Epithelial cell of esophagus (primary cell): ENCODE measurements around the gene ZAP70.

ENCODE experiments used
- DNase-seq: peaks from one replicate; pipeline ENCODE4 v3.0.0; 2010; ENCODE audit warnings: low read depth
- H3K4me3 ChIP-seq: 2 replicates; pipeline ENCODE4 v1.5.1; 2011; ENCODE audit warnings: mild to moderate bottlenecking, low read length, control low read depth
- CTCF ChIP-seq: IDR thresholded peaks from 2 replicates; pipeline ENCODE4 v1.5.1; 2011; ENCODE audit warnings: low read depth, mild to moderate bottlenecking, low read length, control low read depth, inconsistent platforms; ENCODE audit not compliant: insufficient read depth; ENCODE audit errors: missing control alignments

ZAP70 gene

GRCh38 chr2:97712693-97713295 is 582 bp upstream of the ZAP70 start:
- no peak for TF ChIP-seq CTCF
- H3K4me3 ChIP-seq, result no peak overlapping the region
- DNase-seq, result no peak

- TF ChIP-seq CTCF, result no peak
- no peak overlapping the region for H3K4me3 ChIP-seq
- DNase-seq, result peak; percentile 62
Measured at GRCh38 chr2:97714084-97714949, 941 bp downstream of the ZAP70 start.

- no peak for TF ChIP-seq CTCF
- no peak overlapping the region for H3K4me3 ChIP-seq
- no peak for DNase-seq
Measured at GRCh38 chr2:97714950-97715652, 1.7 kb downstream of the ZAP70 start.

- DNase-seq, result no peak
- no peak overlapping the region for H3K4me3 ChIP-seq
- TF ChIP-seq CTCF, result no peak
Measured at GRCh38 chr2:97715951-97716694, 2.7 kb downstream of the ZAP70 start.

- no peak for DNase-seq
- TF ChIP-seq CTCF, result no peak
- no peak overlapping the region for H3K4me3 ChIP-seq
Measured at GRCh38 chr2:97716695-97717612, 3.6 kb downstream of the ZAP70 start.

- H3K4me3 ChIP-seq, result no peak overlapping the region
- DNase-seq, result no peak
- no peak for TF ChIP-seq CTCF
Measured at GRCh38 chr2:97717613-97717995, 4.2 kb downstream of the ZAP70 start.
